ENCODE measurements around the gene SHISA9.

DNA sequence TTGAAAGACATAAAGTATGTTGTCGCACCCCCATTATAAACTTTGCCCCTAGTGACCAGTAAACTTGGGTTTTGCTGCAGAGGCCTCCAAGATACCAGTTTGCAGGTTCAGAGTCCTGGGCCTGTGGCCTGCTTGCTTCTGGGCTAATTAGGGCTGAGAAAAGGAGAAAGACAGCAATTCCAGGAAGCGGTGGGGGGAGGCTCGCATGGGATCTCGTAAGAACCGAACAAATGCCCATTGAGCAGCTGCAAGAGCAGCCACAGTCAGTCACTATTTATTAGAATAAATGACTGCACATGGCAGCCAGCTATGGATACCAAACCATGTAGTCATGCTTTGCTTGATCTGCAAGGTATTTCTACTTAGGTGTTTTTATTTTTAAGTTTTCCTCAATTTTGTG is 4.9 kb downstream of the SHISA9 start:
- TF ChIP-seq, protein P1, sequence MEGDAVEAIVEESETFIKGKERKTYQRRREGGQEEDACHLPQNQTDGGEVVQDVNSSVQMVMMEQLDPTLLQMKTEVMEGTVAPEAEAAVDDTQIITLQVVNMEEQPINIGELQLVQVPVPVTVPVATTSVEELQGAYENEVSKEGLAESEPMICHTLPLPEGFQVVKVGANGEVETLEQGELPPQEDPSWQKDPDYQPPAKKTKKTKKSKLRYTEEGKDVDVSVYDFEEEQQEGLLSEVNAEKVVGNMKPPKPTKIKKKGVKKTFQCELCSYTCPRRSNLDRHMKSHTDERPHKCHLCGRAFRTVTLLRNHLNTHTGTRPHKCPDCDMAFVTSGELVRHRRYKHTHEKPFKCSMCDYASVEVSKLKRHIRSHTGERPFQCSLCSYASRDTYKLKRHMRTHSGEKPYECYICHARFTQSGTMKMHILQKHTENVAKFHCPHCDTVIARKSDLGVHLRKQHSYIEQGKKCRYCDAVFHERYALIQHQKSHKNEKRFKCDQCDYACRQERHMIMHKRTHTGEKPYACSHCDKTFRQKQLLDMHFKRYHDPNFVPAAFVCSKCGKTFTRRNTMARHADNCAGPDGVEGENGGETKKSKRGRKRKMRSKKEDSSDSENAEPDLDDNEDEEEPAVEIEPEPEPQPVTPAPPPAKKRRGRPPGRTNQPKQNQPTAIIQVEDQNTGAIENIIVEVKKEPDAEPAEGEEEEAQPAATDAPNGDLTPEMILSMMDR (IDR thresholded peaks at IDR 0.05), result no peak
- no peak for TF ChIP-seq POLR2A (IDR thresholded peaks at IDR 0.05)
